ENCODE measurements around the gene ATP6AP1. TPM values are rescaled to one million over a fixed set of nuclear protein-coding genes. Genes with fewer than 3 reads are reported as not detected.
A peak's percentile ranks its signal among the peaks of the same experiment; 100 is the strongest.

Gene ATP6AP1, protein sequence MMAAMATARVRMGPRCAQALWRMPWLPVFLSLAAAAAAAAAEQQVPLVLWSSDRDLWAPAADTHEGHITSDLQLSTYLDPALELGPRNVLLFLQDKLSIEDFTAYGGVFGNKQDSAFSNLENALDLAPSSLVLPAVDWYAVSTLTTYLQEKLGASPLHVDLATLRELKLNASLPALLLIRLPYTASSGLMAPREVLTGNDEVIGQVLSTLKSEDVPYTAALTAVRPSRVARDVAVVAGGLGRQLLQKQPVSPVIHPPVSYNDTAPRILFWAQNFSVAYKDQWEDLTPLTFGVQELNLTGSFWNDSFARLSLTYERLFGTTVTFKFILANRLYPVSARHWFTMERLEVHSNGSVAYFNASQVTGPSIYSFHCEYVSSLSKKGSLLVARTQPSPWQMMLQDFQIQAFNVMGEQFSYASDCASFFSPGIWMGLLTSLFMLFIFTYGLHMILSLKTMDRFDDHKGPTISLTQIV
- total RNA-seq (2016; rRNA removed; fragmentation: Illumina TruSeq; extraction: Trizol) (23.1 and 56.7 TPM in 2 replicates), polyA plus RNA-seq (2011; rRNA removed) (110 and 142 TPM in 2 replicates), polyA minus RNA-seq (2011; rRNA and poly(A)+ RNA removed; ENCODE audit: low replicate concordance) (142 and 210 TPM in 2 replicates), Bru-seq, nascent RNA (percentile 67 among the genes with signal in this experiment), BruChase-seq, experiment 1, labeled RNA remaining after a 6-hour chase (percentile 84 among the genes with signal in this experiment), BruChase-seq, experiment 2, labeled RNA remaining after a 2-hour chase (percentile 73 among the genes with signal in this experiment)
- 11.1 and 12.5 TPM in 2 replicates for total RNA-seq (2016; cell fraction: cytosol; rRNA removed; fragmentation: Illumina TruSeq; extraction: Trizol; ENCODE audit: low read depth)
- 18.3 and 57.2 TPM in 2 replicates for total RNA-seq (2016; cell fraction: insoluble cytoplasmic fraction; rRNA removed; fragmentation: Illumina TruSeq; extraction: Trizol)
- 19.9 and 20.2 TPM in 2 replicates for total RNA-seq (2016; cell fraction: membrane; rRNA removed; fragmentation: Illumina TruSeq; extraction: Trizol)
- 51.0 and 62.6 TPM in 2 replicates for total RNA-seq (2016; cell fraction: nucleus; rRNA removed; fragmentation: Illumina TruSeq; extraction: Trizol)
- polyA plus RNA-seq (2011; cell fraction: cytosol; rRNA removed) = 147 and 160 TPM in 2 replicates
- 101 and 106 TPM in 2 replicates for polyA plus RNA-seq (2011; cell fraction: nucleus; rRNA removed)
- polyA plus RNA-seq (2012) = 83.1 and 96.9 TPM in 2 replicates
- polyA plus RNA-seq (2016; cell fraction: cytosol; fragmentation: Illumina TruSeq; extraction: Trizol; ENCODE audit: low read depth) = 20.5 and 22.7 TPM in 2 replicates
- polyA plus RNA-seq (2016; cell fraction: insoluble cytoplasmic fraction; fragmentation: Illumina TruSeq; extraction: Trizol; ENCODE audit: low read depth) = 31.3 and 34.5 TPM in 2 replicates
- polyA plus RNA-seq (2016; cell fraction: membrane; fragmentation: Illumina TruSeq; extraction: Trizol; ENCODE audit: low read depth) = 23.2 and 27.2 TPM in 2 replicates
- polyA plus RNA-seq (2016; cell fraction: nucleus; fragmentation: Illumina TruSeq; extraction: Trizol; ENCODE audit: insufficient read depth, low read depth) = 127 and 134 TPM in 2 replicates
- 79.7 and 100 TPM in 2 replicates for polyA minus RNA-seq (2011; cell fraction: cytosol; rRNA and poly(A)+ RNA removed)
- polyA minus RNA-seq (2011; cell fraction: nucleus; rRNA and poly(A)+ RNA removed) = 19.4 and 25.6 TPM in 2 replicates
- long read RNA-seq, experiment 1, transcript ATP6AP1-201 (10 exons, 2,099 nt) = major isoform, 136 of 157 reads
- long read RNA-seq, experiment 1, partial matches to known transcripts = 15 of 157 reads
- long read RNA-seq, experiment 1, other reads (novel, unspliced or antisense) = 4 of 157 reads
- long read RNA-seq, experiment 2, transcript ATP6AP1-201 (10 exons, 2,099 nt) = major isoform, 294 of 393 reads
- long read RNA-seq, experiment 2, partial matches to known transcripts = 57 of 393 reads
- long read RNA-seq, experiment 2, other reads (novel, unspliced or antisense) = 39 of 393 reads

DNA sequence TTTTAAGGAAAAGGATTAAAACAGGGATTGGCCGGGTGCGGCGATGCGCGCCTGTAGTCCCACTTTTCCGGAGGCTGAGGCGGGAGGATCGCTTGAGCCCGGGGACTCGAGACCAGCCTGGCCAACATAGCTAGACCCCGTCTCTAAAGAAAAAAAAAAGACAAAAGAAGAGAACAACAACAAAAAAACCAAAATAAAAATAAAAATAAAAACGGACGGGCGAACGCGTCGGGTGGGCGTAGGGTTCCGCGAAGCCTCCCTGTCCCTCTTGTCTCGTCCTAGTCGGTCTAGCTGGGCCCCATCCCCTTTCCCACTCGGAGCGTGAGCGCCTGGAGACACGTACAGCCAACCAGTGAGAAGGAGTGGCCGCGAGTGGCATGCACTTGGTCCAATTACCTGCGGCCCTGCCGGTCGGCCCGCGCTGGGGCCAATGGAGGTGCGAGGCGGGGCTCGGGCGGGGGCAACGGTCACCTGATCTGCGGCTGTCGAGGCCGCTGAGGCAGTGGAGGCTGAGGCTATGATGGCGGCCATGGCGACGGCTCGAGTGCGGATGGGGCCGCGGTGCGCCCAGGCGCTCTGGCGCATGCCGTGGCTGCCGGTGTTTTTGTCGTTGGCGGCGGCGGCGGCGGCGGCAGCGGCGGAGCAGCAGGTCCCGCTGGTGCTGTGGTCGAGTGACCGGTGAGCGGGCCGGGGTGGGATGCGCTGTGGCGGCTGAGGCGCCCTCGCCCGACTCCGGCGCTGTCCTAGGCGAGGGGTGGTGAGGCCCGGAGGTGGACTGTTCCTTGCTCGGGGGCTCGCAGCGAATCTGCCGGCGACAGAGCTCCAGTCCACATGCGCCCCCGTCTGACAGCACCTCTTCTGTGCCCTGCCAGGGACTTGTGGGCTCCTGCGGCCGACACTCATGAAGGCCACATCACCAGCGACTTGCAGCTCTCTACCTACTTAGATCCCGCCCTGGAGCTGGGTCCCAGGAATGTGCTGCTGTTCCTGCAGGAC lies at the start of gene ATP6AP1:
Gene ATP6AP1, plus strand, starts transcription at position 502 of the 996 bp plus-strand sequence. Its CDS starts 16 bp downstream, at position 518.
- Histone ChIP-seq H4K20me1 (ENCODE audit: insufficient read depth, low read length) (no peaks in the 10 kb centered on the region), H3K36me3 (replicated peaks in 1 of 2; ENCODE audit: control insufficient read depth in 1 of 2, insufficient read depth in 2 of 2, low read length in 2 of 2) (no peaks in the 10 kb centered on the region; a peak in 1 of 5 replicates), H3K27ac (ENCODE audit: extremely low read length, insufficient read depth, low read length) (peak within 1 kb of the TSS; percentile 54), H2AFZ (ENCODE audit: low read length) (no peak within 1 kb of the TSS), H3K27me3 (ENCODE audit: control insufficient read depth in 1 of 2, insufficient read depth in 2 of 2, low read length in 2 of 2) (no peaks in the 10 kb centered on the region), H3K4me3 (replicated peaks in 1 of 3; ENCODE audit: insufficient read depth in 1 of 3, low read depth in 2 of 3, low read length in 3 of 3) (peak within 1 kb of the TSS; percentile 64 to 74 (median 72)), H3K9me3 (ENCODE audit: low read length) (no peaks in the 10 kb centered on the region), H3K4me1 (ENCODE audit: insufficient read depth, low read length) (peaks cover 33% of the 10 kb centered on the region), H3K4me2 (ENCODE audit: low read depth, low read length) (peak within 1 kb of the TSS; percentile 74), H3K79me2 (ENCODE audit: insufficient read depth, low read length) (peaks cover 15% of the 10 kb centered on the region), H3K9ac (ENCODE audit: insufficient read depth, low read depth, low read length) (peak within 1 kb of the TSS; percentile 70)
- in situ Hi-C loops (cut with HindIII; ENCODE audit: extremely low pct_ligation_motif_present, low pct_unique_long_range_greater_than_20kb) (no loop called here), intact Hi-C loops (cut with micrococcal nuclease; ENCODE audit: unreplicated experiment) (no loop called here)
- peak; percentile 85 for DNase-seq (ENCODE audit: low spot score)
- BruUV-seq (replicated peaks) = no TSS peak
- peak; percentile 80 for FAIRE-seq
- POLR2A ChIA-PET = interaction anchor here (0.9 to 3.4 kb wide), 8 partner anchors 16 to 99 kb away, joined by 3 to 24 read pairs (median 6); partner anchors contain the start of genes DNASE1L1, FAM50A, PLXNA3 and RPL10
- CTCF ChIA-PET (ENCODE audit: low intra/inter-chr PET ratio, low total read pairs) = no interaction called here
- ATAC-seq = peak; percentile 99
- 4% methylated on average over 24 of the region's 87 CpGs for WGBS (ENCODE audit: low lambda C conversion rate)
- TF ChIP-seq CBFB (CRISPR knock-in tag; IDR thresholded peaks at IDR 0.05) = no peak
- TF ChIP-seq, protein P1, sequence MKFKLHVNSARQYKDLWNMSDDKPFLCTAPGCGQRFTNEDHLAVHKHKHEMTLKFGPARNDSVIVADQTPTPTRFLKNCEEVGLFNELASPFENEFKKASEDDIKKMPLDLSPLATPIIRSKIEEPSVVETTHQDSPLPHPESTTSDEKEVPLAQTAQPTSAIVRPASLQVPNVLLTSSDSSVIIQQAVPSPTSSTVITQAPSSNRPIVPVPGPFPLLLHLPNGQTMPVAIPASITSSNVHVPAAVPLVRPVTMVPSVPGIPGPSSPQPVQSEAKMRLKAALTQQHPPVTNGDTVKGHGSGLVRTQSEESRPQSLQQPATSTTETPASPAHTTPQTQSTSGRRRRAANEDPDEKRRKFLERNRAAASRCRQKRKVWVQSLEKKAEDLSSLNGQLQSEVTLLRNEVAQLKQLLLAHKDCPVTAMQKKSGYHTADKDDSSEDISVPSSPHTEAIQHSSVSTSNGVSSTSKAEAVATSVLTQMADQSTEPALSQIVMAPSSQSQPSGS (CRISPR knock-in tag; IDR thresholded peaks at IDR 0.05) = no peak
- TF ChIP-seq ZSCAN20 (CRISPR knock-in tag; IDR thresholded peaks at IDR 0.05; ENCODE audit: borderline replicate concordance) = no peak
- no peak for TF ChIP-seq ZFP36L1 (CRISPR knock-in tag; IDR thresholded peaks at IDR 0.05)
- no peak for TF ChIP-seq NR2F6 (IDR thresholded peaks at IDR 0.05)
- no peak for TF ChIP-seq NR2F6 (CRISPR knock-in tag; IDR thresholded peaks at IDR 0.05)
- TF ChIP-seq, protein P2, sequence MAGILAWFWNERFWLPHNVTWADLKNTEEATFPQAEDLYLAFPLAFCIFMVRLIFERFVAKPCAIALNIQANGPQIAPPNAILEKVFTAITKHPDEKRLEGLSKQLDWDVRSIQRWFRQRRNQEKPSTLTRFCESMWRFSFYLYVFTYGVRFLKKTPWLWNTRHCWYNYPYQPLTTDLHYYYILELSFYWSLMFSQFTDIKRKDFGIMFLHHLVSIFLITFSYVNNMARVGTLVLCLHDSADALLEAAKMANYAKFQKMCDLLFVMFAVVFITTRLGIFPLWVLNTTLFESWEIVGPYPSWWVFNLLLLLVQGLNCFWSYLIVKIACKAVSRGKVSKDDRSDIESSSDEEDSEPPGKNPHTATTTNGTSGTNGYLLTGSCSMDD (CRISPR knock-in tag; IDR thresholded peaks at IDR 0.05) = no peak
- TF ChIP-seq CHD4 (IDR thresholded peaks at IDR 0.05; ENCODE audit: borderline replicate concordance, low read length) = no peak
- TF ChIP-seq GABPA (IDR thresholded peaks at IDR 0.05; ENCODE audit: low read depth, low read length) = no peak
- TF ChIP-seq GABPA (CRISPR knock-in tag; IDR thresholded peaks at IDR 0.05; ENCODE audit: low read depth) = no peak
- TF ChIP-seq, protein P3, sequence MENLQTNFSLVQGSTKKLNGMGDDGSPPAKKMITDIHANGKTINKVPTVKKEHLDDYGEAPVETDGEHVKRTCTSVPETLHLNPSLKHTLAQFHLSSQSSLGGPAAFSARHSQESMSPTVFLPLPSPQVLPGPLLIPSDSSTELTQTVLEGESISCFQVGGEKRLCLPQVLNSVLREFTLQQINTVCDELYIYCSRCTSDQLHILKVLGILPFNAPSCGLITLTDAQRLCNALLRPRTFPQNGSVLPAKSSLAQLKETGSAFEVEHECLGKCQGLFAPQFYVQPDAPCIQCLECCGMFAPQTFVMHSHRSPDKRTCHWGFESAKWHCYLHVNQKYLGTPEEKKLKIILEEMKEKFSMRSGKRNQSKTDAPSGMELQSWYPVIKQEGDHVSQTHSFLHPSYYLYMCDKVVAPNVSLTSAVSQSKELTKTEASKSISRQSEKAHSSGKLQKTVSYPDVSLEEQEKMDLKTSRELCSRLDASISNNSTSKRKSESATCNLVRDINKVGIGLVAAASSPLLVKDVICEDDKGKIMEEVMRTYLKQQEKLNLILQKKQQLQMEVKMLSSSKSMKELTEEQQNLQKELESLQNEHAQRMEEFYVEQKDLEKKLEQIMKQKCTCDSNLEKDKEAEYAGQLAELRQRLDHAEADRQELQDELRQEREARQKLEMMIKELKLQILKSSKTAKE (CRISPR knock-in tag; IDR thresholded peaks at IDR 0.05; ENCODE audit: borderline replicate concordance) = no peak
